Hematopoietic multipotent progenitor cell treated with erythropoietin and hydrocortisone succinate and interleukin-3 and kit ligand, for 8 days (in vitro differentiated cells): ENCODE results near the gene SLC22A1.
"Not testable (repeated sequence)": the region's sequence is repeated elsewhere in the genome, so short reads cannot be mapped to it uniquely, and the experiment has no call there.

ENCODE experiments used
- DNase-seq: peaks from one replicate; pipeline ENCODE4 v3.0.0-alpha.2; 2015

SLC22A1 gene

DNA sequence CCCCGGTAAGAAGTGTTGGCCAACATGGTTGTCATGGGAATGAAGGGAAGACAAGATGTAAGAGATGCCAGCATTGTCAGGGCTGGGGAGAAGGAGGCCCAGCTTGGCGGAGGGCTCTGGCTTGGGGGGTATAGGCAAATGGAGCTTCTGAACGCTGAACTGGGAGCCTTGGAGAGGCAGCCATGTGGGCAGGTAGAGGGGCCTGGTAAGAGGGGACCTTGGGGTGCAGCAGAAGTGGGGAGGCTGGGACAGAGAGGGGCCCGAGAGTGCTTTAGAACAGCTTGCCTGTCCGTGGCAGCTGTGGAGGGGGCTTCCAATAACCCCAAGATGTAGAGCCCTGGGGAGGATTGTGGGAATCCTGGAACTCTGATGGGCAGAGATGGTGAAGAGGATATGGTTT is 3.0 kb downstream of the SLC22A1 start:
- DNase-seq: no peak

DNA sequence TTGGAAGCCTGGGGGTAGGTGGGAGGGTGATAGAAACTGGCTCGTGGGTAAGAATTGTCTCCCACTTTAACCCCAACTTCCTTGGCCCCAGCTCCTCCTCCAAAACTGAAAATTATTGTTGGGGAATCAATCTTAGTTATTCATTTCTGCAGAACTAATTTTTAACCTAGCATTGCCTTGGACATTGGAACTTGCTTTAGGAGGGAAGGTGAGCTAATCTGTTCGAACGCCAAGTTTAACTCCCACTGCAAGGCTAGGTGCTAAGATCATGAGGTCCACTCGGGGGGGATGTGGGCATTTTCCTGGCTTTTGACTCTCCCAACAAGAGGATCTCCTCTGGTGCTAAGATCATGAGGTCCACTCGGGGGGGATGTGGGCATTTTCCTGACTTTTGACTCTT is 3.5 kb downstream of the SLC22A1 start:
- DNase-seq: not testable (repeated sequence)

DNA sequence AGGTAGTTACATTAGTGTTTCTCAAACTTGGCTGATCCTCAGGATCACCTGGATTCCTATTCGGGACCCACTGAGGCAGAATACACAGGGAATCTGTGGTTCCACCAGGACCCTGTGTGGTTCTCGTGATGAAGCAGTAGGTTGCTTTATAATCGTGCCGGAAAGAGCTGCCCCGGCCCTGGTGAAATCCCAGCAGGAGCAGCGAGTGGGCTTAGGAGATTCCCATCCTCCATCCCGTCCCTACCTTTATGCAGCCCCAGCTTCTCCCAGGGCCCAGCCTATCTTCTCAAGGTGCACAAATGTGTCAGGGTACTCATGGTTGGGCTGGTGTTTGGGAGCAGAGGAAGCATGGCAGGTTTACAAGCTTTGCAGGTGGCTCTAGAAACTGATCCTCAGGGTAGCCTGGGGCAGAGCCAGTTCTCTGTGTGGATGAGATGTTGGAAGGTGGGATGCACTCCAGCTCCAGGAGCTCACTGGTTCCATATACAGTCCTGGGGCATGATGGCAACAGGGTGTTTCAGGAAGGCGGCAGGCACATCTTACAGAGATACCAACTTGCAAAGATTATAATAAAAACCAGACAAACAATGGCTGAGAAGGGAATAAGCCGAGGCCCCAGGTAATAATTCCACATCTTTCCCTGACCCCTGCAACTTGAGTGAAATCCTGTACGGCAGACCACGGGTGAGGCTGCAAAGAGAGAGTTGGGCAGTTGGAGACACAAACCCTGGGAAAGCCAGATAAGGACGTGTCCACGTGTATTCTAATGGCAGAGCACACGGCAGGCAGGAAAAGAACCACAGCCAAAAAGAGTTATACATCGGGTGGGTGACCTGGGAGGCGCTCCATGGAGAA is 5.9 kb downstream of the SLC22A1 start:
- DNase-seq: no peak

DNA sequence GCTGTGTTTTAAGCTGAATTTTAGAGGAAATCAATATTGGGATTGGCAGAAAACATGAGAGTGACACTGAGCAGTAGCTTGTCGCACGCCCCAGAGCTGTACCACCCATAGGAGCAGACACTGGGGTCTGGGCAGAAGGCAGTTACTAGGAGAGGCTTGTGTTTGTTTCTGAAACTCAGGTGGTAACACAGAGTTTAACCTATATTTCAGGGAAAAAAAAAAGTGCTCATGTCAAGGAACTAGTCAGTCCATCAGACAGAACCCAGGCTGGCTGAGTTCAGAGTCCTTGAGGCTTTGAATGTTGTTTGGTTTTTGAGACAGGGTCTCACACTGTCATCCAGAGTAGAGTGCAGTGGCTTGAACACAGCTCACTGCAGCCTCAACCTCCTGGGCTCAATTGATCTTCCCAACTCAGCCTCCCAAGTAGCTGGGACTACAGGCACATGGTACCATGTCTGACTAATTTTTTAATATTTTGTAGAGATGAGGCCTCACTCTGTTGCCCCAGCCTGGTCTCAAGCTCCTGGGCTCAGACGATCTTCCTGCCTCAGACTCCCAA is 6.6 kb downstream of the SLC22A1 start:
- DNase-seq: no peak

DNA sequence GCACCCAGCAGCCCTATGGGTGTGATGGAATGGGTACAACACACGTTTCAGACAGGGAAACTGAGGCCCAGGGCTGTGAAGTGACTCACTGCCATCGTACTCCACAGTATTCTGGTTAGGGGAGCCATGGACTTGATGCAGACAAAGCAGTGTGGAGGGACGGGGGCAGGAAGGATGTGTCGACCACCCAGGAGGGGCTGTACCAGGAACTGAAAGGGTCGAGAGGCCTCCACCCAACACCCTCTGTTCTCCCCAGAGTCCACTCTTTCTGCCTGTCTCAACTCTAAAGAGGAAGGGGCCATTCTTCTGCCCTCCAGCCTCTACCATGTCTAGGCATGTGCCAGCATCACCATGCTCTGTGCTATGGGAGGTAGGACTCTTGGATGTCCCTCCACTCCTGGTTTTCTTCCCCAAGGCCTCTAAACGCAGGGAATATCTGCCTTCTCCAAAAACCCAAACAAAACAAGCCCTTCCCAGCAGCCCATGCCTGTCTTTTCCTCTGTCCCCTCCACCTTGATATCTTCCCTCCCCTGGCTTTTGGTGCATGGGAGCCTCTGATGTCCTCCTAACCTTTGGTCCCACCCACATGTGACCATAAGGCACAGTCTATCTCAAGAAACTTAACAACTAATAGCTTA is 7.4 kb downstream of the SLC22A1 start:
- DNase-seq: no peak

DNA sequence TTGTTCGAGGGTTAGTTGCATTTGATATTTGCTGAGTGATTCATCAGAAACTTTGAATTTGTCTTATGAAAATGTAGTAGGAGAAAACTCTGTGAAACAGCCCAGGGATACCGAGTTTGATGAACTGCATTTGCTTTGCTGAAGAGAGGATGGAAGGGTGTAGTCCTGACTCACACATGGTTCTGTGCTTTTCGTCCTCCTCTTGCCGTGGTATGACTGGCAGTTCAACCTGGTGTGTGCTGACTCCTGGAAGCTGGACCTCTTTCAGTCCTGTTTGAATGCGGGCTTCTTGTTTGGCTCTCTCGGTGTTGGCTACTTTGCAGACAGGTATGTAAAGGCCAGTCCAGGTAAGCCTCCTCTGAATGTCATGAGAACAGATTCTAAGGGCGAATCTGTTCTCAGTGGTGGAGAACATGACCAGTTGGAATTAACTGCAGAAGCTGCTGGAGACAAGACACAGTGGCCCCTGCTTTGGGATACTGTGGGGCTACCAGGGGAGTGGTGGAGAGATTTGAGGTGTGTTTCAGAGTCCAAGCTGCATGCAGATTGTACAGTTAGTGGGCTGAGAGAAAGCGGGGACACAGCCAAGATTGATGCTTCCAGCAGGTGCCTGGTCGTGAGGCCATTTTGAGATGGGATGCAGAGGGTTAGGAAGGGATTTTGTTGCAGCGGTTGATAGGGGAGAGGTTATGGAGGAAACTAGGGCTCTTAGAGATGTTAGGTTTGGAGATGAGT is 8.4 kb downstream of the SLC22A1 start:
- no peak for DNase-seq

DNA sequence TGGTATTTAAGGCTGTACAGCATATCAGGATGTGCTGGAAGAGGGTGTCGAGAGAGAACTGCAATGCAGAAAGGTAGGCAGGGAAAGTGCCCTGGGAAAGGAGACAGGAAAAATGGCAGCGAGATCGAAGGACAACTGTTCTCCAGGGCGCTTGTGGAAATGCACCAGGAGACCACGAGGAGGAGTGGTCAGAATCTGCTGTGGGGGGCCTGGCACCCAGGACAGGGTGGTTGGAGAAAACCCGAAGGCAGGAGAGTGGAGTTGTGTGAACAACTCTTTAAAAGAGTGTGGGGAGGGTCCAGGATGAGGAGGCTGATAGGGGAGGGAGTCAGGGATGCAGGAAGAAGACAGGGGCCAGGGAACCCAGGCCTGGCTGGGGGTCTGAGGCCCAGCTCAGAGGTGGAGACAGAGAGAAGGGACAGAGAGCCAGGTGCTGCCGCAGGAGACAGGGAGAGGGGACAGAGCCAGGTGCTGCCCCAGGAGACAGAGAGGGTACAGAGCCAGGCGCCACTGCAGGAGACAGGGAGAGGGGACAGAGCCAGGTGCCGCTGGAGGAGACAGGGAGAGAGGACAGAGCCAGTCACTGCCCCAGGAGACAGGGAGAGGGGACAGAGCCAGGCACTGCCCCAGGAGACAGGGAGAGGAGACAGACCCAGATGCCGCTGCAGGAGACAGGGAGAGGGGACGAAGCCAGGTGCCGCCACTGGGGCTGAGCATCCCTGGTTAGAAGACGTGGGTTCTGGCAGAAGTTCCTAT is 9.3 kb downstream of the SLC22A1 start:
- DNase-seq: no peak

DNA sequence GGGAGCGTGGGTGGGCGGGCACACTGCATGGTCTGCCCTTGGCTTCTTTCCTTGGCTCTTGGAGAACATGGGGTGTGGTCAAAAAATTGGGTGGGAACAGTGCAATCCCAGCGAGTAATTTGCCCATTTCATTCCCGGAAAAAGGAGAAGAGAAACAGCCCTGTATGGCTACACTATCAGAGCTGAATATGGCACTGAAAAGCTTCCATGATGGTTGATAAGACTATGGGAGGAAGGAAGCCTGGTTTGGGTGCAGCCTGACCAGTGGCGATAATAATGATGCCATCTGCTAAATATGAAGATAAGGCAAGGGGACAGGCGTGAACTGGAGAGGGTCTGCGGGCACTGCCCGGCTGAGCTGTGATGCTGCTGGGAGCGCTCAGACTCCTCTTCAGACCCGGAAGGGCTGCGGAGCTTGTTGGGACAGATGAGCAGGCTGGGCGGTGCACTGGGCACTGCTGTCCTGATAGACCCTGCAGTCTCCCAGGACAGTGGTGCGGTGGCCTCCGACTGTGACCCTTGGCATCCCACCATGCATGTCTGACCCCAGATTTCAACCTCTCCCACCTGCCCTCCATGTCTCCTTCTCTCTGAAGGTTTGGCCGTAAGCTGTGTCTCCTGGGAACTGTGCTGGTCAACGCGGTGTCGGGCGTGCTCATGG is 10.2 kb downstream of the SLC22A1 start:
- DNase-seq: no peak

DNA sequence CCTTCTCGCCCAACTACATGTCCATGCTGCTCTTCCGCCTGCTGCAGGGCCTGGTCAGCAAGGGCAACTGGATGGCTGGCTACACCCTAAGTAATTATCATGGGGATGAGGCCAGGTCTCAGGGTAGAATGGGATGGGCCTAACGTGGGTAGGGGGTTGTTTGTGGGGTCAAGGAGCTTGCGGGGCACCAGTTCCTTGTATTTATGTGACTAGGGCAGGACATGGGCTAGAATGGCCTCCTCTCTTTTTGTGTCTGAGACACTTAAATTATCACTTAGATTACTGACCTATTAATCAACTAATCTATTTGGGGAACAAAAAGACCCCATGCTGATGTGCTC is 10.7 kb downstream of the SLC22A1 start:
- no peak for DNase-seq

DNA sequence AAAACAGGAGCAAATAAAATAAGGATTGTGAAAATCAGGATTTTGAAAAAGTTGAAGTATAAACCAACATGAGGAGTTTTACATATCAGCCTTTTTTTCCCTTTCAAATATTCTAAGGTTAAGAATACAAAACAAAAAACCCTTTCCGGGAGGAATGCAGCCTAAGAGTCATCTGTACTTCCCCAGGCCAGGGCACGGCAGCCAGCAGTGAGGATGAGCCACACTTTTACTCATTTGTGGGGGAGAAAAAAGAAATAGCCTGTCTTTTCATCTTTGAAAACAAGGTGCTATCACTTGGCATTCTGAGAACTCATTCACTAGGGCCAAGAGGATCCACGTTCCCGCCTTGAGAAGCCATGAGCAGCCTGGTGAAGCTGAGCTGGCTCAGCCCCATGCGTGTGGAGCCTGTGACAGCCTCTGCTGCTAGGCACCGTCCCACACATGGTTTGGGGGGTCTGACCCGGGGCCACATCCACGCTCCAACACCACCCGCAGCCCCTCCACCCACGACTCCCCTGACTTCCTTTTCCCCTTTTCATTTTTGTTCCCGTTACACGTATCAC is 11.2 kb downstream of the SLC22A1 start:
- DNase-seq: no peak

DNA sequence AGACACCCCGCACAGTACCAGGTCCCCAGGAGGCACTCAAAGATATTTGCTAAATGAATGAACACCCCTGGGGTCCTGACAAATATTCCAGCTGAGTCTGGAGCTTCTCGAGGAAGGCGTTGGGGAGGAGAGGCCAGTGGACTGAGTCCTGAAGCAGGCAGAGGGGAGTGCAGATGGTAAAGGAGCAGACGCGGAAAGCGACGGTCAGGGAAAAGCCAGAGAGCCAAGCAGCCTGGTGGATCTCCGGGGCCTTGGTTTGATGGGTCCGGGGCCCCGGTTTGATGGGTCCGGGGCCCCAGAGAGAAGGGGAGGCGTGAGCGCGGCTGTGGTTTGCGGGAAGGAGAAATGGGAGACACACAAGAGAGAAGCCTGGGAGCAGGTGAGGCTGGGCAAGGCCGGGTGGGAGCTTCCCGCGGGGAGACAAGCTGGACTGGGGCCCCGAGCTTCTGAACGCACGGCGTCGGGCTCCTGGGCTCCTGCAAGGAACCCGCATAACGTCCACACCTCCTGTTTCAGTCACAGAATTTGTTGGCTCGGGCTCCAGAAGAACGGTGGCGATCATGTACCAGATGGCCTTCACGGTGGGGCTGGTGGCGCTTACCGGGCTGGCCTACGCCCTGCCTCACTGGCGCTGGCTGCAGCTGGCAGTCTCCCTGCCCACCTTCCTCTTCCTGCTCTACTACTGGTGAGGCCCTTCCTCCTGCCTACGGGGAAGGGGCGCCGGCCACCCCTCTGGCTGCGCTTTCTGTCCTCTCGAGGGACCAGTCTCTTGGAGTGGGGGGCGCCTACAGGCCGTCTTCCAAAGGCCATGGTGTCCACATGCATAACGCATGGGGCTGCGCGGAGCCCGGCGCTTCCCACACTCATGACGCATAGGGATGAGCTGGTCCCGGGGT is 12.1 kb downstream of the SLC22A1 start:
- DNase-seq: no peak

DNA sequence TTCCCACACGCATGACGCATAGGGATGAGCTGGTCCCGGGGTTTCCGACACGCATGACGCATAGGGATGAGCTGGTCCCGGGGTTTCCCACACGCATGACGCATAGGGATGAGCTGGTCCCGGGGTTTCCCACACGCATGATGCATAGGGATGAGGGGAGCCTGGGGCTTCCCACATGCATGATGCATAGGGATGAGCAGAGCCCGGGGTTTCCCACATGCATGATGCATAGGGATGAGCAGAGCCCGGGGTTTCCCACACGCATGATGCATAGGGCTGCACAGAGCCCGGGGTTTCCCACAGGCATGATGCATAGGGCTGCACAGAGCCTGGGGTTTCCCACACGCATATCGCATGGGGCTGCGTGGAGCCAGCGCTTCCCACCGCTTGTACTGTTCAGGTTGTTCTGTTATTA is 12.7 kb downstream of the SLC22A1 start:
- DNase-seq: not testable (repeated sequence)

DNA sequence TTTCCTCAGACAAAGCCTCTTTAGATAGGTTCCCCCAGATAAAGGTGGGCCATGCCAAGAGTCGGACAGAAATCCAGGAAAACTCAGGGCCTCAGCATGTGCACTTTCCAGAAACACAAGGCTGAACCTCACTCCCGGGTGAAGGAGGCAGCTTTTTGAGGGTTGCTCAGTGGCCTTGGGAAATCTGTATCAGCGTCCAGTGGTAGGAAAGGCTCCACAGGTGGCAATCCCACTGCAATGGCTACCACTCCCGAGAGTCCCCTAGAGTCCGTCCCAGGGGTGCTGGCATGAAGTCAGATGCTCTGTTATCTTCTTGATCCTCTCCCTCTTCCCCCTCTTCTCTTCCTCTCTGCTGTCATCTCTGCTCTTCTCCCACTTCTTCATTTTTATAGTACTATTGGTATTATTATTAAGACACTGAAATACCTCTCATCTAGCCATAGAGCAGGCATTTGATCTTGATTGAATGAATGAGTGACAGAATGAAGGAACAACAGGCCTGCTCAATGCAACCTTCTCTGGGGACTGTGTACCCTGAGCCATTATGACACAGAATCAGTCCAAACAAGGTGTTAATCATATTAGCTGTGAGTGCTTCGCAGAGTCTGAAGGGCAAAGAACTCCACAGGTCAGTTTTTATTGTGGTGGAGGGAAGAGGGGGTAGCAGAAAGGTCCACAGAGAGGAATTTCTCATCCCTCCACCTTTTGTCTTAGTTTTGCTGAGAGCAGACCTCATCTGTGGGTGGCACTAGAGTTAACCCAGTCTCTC is 13.3 kb downstream of the SLC22A1 start:
- no peak for DNase-seq

DNA sequence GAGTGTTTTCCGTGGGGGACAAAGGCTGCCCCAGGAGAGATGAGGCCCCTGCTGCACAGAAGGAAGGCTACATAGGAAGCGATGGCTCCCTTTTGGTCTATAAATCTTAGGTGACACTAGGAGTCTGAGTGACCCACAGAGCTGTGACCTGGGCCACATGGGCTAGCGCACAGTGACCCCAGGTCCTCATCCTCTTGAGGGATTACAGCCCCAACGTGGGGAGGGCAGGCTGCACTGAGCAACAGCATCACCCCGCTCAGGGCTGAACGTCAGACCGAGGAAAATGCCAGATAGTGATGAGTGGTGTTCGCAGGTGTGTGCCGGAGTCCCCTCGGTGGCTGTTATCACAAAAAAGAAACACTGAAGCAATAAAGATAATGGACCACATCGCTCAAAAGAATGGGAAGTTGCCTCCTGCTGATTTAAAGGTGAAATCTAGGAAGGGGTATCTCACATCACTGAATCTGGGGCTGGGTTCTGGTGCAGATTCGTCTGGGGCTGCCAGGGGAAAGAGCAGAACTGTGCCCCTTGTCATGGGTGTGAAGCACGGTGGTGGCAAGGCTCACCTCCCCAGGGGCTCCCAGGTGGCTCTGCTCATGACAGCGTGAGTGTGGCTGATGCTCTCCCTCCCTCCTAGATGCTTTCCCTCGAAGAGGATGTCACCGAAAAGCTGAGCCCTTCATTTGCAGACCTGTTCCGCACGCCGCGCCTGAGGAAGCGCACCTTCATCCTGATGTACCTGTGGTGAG is 14.5 kb downstream of the SLC22A1 start:
- no peak for DNase-seq

DNA sequence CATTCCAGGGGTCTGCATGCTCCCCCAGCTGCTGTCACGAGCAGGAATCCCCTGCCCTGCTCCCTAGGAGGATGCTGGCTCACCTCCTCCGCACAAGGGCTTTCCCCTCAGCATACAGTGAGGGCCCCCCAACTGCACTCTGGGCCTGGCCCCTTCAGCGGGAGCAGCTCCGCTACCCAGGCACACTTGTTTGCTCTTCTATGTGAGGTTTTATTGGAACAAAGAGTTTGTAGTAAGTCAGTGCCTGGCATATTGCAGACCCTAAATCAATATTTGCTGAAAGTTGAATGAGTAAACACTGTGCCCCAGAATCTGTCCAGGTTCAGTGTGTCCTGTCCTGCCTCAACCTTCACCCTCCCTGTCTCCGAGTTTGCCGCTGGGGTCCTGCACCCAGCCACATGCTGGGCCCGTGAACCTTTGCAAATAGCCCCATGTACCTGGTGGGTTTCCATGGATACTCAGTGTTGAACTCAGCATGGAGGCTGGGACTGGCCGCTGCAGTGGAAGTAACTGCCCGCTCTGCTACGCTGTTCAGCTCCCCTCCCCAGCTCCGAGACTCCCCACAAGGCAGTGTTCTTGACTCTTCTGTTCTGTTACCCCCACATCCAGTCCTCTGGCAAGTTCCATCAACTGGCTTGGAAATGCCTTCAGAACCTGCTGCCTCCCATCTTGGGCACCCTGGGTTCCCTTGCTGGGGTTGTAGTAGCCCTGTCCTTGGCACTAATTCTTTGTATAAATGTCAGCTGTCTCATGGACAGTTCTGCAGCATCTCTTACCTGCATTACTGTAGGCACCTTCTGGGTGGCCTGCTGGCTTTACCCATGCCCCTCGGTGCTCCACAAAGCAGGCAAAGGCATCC is 15.7 kb downstream of the SLC22A1 start:
- DNase-seq: no peak

DNA sequence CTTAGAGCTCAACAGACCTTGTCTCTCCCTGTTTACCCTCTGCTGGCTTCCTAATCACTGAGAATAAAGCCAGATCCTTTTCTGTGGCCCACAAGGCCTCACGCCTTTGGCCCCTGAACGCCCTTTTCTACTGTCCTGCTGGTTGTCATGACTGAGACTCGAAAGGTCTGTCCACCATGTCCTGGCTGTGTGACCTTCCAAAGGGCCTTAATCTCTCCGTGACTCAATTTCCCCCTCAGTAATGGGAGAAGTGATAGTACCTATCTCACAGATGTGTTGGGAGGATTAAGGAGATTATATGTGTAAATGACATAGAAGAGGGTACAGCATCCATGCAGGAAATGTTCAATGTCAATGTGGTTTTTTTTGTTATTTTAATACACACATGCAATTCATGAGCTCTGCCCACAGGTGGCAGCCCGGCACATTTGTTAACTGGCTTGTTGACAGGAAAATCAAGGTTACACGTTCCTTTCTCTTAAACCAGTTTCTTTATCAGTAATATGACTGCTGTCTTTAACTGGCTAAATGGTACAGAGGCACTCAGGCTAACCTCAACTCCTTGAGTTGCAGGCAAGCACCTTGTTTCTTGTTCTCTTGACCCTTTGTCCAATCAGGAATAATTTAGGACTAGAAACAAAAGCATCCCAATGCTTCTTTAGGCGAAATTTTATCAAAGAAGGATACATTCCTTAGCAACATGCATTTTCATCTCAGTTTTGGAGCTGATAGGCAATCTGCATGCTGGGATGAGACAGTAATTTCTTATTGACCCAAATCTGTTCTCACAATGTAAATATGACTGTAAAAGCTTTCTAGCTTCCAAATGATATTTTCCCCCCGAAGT is 16.6 kb downstream of the SLC22A1 start:
- peak; percentile 63 for DNase-seq

DNA sequence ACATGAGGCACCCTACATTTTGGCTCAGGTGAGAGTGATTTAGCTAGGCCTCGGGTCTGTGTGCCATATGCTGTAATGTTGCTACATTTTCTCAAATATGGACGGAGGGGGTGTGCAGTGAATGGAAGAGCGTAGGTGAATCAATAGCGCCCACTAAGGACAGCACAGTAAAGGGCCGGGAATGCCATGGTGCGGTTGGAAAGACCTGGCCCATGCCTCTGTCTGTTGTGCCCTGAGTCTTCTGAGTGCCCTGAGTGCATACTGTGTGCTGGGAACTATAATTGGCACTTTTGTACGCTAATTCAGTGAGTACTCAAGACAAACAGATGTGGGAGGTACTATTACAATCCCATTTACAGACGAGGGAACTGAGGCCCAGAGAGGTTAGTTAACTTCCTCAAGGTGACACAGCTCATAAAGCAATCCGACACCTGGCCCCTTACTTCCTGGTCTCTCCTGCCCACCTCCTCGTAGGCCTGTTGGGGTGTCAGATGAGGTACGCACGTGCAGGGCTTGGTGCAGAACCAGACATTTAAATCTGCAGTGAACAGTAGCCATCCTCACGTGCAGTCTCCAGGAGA is 17.3 kb downstream of the SLC22A1 start:
- DNase-seq: no peak
